ENCODE results near the gene ANKMY1. TPM values are rescaled to one million over a fixed set of nuclear protein-coding genes. Genes with fewer than 3 reads are reported as not detected.

Gene ANKMY1
- total RNA-seq, 1 donor from 2014 or later, result 11.4 TPM

DNA sequence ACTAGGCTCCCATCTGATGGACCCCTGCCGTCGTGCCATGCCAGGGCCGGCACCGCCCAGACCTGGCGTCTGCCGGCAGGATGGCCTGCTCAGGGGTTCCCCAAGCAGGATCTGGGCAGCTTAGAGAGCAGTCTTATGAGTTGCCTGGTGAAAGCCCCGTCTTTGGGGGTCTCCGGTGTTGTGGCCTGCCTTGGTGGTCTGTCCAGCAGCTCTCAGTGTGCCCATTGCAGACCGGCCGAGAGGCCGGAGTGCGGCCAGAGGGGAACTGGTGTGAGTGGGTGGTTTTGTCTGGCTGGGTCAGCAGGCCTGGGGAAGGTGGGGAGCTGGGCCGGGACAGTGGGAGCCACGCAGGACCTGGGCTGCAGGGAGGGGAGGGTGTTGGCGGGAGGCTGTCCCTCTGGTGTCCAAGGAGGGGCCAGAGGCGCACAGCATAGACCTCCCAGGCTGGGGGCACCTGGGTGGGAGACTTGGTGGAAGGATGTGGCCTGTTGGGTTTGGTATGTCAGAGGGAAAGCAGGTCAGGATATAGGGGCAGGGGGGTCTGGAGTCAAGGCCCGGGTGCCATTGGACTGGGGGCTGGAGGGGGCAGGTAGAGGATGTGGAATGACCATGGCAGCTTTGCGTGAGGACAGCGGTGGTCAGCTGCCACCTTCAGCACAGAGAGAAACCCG is 105.9 kb downstream of the ANKMY1 start:
- DNase-seq (ENCODE audit: low spot score), result no peak

DNA sequence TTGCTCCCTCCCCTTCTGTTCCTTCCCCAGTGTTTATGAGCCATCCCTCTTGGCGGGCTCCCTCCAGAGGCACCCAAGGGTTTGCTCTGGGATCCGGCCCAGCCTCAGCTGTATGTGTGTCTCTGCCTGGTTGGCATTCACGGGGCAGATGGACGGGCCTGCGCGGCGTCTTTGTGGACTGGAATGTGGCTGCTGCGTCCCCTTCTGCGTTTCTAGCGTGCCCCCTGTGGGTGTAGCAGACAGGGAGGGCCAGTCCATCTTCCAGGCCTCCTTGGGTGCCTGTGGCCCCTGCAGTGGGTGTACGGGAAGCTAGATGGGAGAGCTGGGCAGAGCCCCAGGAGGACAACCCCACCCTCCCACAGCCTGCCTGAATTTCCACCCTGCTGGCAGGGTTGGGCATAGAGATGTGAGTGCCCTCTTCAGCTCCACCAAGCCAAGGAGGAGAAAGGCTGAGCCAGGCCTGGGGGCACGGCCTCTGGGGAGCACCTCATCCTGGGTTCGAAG is 106.6 kb downstream of the ANKMY1 start:
- no peak for DNase-seq (ENCODE audit: low spot score)

DNA sequence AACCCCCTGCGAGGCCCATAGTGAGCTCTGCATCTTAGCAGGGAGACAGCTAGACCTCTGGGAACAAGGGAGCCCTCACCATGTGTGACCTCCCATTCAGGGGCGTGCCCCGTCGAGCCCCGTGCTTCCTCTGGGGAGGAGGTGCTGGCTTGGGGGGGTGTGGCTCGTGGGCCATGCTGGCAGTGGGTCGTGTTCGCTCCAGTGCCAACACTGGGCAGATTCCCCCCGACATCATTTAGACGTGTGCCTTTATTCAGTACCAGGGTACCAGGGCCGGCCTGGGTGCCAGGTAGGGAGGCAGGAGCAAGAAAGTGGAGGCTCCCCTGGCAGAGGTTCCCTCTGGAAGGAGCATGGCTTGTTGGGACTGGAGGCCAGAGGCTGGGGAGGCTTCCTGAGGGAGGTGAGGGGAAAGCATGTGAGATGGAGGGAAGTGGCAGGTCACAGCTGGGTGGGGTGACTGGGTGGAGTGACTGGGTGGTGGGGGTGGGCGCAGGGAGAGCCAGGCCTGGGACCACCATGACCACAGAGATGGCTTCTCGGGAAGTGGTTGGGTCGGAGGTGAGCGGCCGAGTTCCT is 107.2 kb downstream of the ANKMY1 start:
- DNase-seq (ENCODE audit: low spot score), result no peak

DNA sequence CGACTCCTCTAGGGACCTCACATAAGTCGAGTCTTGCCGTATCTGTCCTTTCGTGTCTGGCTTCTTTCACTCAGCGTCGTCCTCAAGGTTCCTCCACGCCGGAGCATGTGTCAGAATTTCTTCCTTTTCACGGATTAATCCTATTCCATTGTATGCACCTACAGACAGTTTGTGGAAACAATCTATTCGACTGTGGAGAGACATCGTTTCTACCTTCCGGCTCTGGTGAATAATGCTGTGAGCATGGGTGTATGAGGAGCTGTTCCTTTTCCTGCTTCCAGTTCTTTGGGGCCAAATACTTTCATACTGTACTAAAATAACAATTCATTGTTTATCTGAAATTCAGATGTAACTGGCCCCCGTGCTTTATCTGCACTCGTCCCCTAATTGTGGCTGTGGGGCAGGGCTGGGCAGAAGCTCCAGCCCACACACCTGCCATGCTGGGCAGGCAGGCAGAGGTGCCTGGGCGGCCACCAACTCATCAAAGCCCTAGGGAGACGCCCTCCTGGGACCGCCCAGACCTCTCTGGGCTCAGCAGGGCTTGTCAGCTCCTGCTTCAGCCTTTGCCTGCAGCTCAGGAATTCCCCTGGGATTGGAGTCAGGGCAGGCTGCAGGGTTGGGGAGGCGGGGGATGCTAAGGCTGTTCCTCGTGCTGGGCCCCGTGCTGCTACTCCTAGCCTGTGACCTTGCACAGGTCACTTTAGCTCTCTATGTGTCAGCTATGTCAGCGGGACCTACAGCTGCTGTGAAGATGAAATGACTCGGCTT is 107.8 kb downstream of the ANKMY1 start:
- no peak for DNase-seq (ENCODE audit: low spot score)

DNA sequence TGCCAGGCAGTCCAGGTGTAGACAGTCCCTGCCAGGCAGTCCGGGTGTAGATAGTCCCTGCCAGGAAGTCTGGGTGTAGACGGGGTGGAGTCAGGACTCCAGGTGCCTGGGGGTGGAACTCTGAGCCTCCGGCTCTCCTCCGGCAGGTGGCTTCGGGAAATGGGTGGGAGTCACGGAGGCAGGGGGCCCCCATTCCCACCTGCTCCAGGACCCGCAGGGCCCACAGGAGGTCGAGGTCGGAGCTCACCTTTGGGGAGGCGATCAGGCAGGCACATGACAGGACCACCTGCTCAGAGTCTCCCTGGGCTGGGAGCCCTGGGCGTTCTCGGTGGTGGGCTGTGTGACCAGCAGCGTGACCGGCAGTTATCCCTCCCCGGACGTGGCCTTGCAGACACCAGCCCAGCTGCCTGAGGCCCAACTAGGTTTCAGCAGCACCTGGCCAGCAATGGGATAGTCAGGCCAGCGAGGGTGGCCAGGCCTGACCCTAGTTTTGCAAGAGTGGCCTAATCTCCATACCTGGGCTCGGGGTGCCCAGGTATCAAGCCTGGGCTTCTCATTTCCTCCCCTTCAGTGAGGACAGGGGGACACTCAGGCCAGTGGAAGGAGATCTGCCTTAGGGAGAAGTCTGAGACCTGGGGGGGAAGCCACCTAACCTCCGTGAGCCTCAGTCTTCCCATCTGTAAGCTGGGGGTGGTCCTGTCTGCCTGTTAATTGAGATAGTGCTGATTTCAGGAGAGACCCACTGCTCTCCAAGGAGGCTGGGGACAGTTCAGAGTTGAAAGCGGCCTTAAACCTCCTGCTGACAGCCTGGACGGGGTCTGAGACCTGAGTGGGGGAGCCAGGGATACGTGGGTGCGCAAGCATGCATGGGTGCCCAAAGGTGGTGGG is 109.2 kb downstream of the ANKMY1 start:
- no peak for DNase-seq (ENCODE audit: low spot score)

DNA sequence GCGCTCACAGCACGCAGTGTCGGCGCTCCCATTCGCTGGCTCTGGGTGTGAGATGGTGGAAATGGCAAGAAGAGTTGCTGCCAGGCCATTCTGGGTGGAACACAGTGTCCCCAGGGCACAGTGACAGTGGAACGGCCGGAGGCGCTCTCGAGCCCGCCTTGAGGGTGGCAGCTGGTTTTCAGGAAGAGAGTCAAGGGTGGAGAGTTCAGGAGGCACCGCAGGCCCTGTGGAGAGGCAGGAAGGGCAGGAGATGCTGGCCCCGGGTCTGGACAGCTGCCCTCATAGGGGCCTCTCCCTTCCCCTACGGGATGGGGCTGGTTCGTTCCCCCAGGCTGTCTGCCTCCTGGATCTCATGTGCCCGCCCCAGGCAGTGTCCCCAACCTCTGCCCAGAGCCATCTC is 109.9 kb downstream of the ANKMY1 start:
- DNase-seq (ENCODE audit: low spot score), result no peak

DNA sequence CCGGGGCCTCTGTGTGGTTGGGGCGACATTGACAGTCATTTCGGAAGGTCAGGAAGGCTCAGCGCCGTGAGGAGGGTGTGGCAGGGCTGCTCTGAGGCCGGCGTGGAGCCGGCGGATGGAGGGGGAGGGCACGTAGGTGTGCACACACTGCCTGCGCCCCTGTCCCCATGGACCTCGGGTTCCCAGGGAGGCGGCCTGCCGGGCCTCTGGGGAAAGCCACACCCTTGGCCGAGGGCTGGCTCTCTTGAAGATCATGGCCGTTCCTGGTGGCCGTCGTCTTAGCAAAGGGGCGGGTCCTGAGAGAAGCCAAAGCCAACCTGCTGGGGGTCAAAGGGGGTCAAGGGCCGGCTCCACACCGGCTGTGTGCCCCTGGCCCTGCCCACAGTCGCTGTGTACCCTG is 110.5 kb downstream of the ANKMY1 start:
- no peak for DNase-seq (ENCODE audit: low spot score)

DNA sequence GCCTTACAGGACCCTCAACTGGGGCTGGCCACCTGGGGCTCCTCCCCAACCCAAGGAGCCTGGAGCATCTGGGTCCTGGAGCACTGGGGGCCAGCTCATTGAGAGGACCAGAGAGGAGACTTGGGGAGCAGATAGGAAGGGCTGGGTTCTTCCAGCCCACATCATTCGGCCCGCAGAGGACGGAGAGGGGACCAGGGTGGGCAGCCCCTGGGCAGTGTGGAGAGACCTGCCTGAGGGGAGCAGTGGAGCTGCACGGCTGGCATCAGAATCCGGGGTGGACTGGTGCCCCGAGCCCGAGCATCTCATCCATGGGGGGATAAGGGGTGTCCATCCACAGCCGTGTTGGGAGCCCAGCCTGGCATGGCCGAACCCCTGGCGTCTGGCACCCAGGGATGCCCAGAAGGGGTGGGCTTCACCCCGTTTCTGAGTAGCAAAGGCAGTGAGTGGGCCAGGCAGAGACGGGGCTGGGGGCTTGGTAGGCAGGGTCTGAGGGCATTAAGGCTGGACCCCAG is 111.1 kb downstream of the ANKMY1 start:
- DNase-seq (ENCODE audit: low spot score), result no peak

DNA sequence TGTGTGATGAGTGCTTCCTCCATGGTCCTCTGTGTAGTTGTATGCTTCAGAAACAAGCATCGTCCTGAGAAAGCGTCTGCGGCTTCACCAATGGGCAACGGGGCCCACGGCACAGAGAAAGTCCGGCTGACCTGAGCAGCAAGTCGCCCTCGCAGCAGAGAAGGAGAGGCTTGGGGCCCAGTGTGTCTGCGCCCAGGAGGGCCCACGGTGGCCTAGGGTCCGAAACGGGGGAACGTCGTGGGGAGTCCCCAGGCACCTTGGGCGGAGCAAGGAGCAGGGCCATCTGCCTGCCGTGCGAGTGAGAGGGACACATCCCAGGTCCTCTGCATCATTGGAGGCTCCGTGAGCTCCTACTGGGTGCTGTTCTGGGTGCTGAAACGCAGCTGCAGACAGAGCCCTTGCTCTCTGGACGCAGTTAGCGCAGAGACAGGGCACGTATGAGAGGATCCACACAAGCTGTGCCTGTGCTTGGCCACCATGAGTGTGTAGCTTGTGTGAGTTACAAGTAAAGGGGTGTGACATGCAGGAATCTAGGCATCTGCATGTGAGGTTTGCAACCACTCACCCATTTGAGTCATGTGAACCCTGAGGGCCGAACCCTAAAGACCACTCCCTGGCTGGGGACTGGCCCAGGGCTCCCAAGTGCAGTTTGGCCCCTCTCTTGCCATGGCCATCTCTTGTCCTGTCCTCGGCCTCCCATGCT is 111.7 kb downstream of the ANKMY1 start:
- no peak for DNase-seq (ENCODE audit: low spot score)

DNA sequence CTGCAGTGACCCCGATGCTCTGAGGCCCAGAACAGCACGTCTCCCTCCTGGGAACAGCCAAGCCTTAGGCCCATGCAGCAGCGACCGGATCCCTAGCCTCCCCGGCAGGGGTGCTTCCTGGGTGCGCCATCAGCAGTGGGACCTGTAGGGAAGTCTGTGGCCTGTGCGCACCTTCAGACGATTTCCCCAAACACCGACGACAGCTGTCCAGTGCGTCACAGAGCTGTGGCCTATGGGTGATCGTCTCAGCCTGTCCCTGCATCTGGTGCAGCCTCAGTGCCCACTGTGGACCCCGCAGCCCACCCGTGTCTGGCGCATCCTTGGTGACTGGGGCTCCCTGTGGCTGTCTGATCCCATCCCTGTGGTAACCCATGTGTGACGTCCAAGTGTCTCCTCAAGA is 113.3 kb downstream of the ANKMY1 start:
- no peak for DNase-seq (ENCODE audit: low spot score)

DNA sequence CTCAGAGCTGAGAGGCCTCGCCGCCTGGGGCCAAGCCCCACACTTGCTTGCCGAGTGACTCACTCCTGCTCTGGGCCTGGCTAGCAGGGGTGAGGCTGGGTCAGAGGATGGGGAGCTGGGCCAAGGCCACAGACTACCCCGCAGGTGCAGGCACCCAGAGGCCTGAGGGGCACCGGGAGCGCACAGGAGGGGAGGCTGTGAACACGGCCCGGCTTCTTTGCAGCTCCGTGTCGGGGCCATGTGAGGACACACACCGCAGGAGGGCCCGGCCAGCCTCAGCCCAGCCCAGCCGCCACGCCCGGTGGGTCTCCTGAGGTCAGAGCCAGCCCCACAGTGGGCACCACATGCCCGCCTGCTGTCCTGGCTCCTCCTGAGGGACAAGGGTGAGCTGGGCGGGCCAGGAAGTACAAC is 113.9 kb downstream of the ANKMY1 start:
- no peak for DNase-seq (ENCODE audit: low spot score)

DNA sequence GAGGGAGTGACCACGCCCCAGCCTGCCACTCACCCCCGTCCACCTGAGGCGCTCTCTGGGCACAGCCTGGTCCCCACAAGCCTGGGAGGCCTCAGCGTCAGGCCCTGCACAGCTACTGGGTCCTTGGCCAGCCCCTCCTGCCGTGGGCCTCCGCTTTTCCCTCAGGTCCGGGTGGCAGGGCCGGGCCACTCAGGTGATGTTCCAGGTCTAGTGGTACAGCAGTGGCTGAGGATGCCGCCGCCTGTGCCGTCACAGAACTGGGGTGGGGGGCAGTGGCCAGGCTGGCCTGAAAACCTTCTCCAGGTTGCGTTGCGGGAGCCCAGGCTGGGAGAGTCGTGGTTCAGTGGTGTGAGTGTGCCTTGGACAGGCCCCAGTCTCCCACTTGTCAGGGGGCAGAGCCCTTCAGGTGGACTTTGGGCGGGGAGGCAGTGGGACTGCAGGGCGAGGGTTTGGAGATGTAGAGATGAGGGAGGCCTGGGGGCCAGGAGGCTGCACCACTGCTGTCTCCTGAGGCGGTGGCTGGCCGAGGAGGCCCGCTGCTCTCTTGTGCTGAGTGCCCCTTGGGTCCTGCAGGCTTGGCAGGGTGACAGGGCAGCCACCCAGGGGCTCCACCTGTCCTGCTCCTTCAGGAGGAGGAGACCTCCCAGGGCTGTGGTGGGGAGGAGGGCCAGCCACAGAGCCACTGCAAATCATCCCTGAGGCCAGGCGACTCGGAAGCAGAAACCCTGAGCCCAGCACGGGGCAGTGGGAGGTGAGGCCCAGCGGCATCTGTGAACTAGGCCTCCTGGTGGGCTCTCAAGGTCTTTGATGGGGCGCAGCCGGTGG is 114.7 kb downstream of the ANKMY1 start:
- no peak for DNase-seq (ENCODE audit: low spot score)

DNA sequence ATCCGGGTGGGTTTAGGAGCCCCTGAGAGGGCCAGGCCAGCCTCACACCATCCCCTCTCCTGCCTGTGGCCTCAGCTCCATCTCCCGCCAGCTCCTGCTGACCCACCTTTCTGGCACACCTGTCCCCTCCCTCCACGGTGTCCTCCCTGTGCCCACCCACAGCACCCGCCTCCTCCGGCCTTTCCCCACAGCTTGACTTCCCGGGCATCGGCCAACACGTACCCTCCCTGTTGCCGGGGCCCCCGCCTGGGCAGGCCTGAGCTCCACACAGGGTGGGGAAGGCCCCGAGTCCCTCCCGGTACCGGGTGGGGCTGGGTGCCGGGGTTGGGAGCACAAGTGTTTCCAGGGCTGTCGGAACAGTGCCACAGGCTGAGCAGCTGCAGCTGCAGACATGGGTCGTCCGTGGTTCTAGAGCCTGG is 115.8 kb downstream of the ANKMY1 start:
- no peak for DNase-seq (ENCODE audit: low spot score)

DNA sequence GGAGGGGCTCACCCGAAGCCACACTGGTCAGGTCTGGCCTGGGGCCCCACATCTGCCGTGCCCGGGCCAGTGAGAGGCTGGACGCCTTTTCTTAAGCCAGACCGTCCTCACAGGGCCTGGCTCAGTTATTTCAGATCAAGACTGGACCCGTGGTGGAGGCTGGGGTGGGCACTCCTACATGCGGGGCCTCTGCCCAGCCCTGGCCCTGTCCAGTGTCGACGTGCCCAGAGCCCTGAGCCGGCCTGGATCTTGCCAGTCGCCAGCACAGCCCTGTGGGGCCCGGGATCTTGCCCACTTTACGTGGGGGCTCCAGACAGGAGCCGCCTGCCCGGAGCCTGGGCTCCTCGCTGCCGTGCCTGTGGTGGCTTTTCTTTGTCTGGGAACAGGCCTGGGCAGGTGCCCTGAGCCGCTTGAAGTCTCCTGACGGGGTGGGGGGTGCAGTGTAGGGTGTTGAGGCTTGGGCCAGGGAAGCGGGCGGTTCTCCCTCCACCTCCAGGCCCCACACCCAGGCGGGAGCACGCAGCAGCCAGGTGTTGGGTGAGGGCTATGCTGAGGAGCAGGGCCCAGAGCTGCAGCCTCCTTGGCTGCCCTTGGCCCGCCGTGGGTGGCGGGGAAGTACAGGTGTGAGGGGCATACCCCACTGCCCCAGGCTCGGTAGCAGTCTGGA is 116.3 kb downstream of the ANKMY1 start:
- no peak for DNase-seq (ENCODE audit: low spot score)

DNA sequence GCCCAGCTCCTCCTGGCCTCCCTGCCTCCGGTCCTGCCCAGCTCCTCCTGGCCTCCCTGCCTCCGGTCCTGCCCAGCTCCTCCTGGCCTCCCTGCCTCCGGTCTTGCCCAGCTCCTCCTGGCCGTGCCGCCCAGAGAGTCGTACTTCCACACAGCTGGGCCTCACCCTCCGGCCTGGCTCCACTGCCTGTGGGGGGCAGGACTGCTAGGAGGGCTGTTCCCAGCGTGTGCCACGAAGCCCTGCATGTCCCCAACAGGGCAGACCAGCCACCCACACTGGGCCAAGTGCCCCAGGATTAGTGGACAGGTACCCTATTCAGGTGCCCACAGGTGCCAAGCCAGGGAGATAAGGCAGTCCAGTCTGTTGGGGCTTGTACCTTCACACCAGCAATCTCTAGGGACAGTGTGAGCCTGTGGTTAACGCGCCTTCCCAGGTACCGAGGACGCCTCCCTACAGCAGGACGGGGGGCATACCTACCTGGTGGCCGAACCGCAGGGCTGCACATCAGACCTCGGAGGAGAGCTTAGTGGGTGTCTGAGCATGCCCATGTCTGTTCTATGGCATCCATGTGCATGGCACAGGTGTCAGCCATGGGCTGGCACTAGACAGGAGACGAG is 117.0 kb downstream of the ANKMY1 start:
- no peak for DNase-seq (ENCODE audit: low spot score)

DNA sequence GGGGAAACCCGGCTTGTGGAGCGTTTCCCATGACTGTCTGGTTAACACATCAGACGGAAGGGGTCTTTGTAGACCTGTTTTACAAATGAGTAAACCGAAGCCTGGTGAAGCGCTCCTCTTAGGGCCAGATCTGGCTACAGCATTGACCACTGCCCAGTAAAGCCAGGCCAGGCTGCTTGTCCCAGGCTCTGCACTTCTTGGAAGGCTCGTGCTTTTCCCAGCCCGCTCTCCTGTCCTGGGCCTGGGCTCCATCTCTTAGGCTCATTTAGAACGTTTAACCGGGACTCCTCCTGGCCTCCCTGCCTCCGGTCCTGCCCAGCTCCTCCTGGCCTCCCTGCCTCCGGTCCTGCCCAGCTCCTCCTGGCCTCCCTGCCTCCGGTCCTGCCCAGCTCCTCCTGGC is 117.5 kb downstream of the ANKMY1 start:
- no peak for DNase-seq (ENCODE audit: low spot score)

DNA sequence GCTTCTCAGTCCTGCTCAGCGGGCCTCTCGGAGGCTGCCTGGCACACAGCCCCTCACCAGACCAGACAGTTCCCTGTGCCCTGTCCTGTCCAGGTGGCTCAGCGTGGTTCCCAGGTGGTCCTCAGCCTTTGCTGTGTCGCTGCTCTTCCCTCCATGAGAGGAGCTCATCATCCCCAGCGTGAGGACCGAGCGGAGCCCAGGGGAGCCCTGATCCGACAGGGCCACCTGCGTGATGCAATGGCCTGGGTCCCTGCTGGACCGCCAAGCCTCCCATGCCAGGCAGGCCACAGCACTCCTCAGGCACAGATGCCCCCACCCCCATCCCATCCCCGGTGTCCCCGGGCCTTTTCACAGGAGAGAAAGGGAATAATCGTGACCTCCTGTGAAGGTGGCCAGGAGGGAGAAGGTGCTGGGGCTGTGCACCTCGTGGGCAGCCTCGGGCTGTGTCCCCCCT is 118.1 kb downstream of the ANKMY1 start:
- DNase-seq (ENCODE audit: low spot score), result no peak

Data from mesenteric fat pad (tissue), 1 donor.